ENCODE results near the gene ACCS.

The ACCS gene

GRCh38 chr11:44088377-44088776 lies 22.3 kb downstream of the ACCS start:
- no peak for DNase-seq (ENCODE audit: low read depth)
- H3K4me3 ChIP-seq (ENCODE audit: low read length): no peak overlapping the region

GRCh38 chr11:44088871-44089270 lies 22.8 kb downstream of the ACCS start:
- no peak for TF ChIP-seq CTCF (conservative IDR thresholded peaks at IDR 0.05; ENCODE audit: low read length)
- DNase-seq (ENCODE audit: low read depth): no peak
- H3K4me3 ChIP-seq (ENCODE audit: low read length): no peak overlapping the region

More at GRCh38 chr11:44088377-44088776, 22.3 kb downstream of the ACCS start:
- TF ChIP-seq CTCF (conservative IDR thresholded peaks at IDR 0.05; ENCODE audit: low read length): no peak

- H3K4me3 ChIP-seq (ENCODE audit: low read length): no peak overlapping the region
- no peak for TF ChIP-seq CTCF (conservative IDR thresholded peaks at IDR 0.05; ENCODE audit: low read length)
- DNase-seq (ENCODE audit: low read depth): no peak
These were observed 24.5 kb downstream of the ACCS start for GRCh38 chr11:44090539-44090938.

- H3K4me3 ChIP-seq (ENCODE audit: low read length): no peak overlapping the region
- peak; percentile 88 for TF ChIP-seq CTCF (conservative IDR thresholded peaks at IDR 0.05; ENCODE audit: low read length)
- peak; percentile 82 for DNase-seq (ENCODE audit: low read depth)
These were observed 28.3 kb downstream of the ACCS start for GRCh38 chr11:44094260-44094868.

GRCh38 chr11:44095506-44096359 lies 29.7 kb downstream of the ACCS start, which contains the start of gene EXT2:
EXT2 (plus strand) TSS chr11:44095678; CDS start chr11:44107713, 12,035 bp downstream.
- peak; percentile 77 for DNase-seq (ENCODE audit: low read depth)
- peak; percentile 74 for TF ChIP-seq CTCF (conservative IDR thresholded peaks at IDR 0.05; ENCODE audit: low read length)
- H3K4me3 ChIP-seq (ENCODE audit: low read length): peak within 1 kb of the TSS; percentile 82

GRCh38 chr11:44096360-44097185 lies 30.5 kb downstream of the ACCS start:
- TF ChIP-seq CTCF (conservative IDR thresholded peaks at IDR 0.05; ENCODE audit: low read length): no peak
- peak; percentile 67 for DNase-seq (ENCODE audit: low read depth)

More at GRCh38 chr11:44096360-44097185, 30.5 kb downstream of the ACCS start:
- H3K4me3 ChIP-seq (ENCODE audit: low read length): peak overlapping the region; percentile 82
